DND-41 (cell line): ENCODE measurements around the gene NECTIN1.

Experiments
- ATAC-seq: fragments of 200-7000 bp; cut with Tn5 transposase; 3 replicates; pipeline ENCODE4 v1.9.1; 2021; ENCODE audit warnings: low read depth; ENCODE audit not compliant: insufficient read depth
- DNase-seq: peaks from one replicate; pipeline ENCODE4 v3.0.0-alpha.2; 2020
- H2AFZ ChIP-seq: 2 replicates; pipeline ENCODE4 v1.6.0; 2012; ENCODE audit warnings: low read depth, low read length
- H3K27ac ChIP-seq: 2 replicates; pipeline ENCODE4 v1.5.1; 2012; ENCODE audit warnings: low read length, inconsistent platforms
- H3K27me3 ChIP-seq: fragments of 200-600 bp; sonication (generic); 2 replicates; pipeline ENCODE4 v1.6.0; 2012; ENCODE audit warnings: low read length, mild to moderate bottlenecking, inconsistent platforms; ENCODE audit not compliant: insufficient read depth, poor library complexity
- H3K36me3 ChIP-seq: 2 replicates; pipeline ENCODE4 v1.5.1; 2012; ENCODE audit warnings: low read length, inconsistent platforms; ENCODE audit not compliant: insufficient read depth
- H3K4me1 ChIP-seq: 2 replicates; pipeline ENCODE4 v1.5.1; 2012; ENCODE audit warnings: mild to moderate bottlenecking, low read length; ENCODE audit not compliant: insufficient read depth
- H3K4me2 ChIP-seq: 2 replicates; pipeline ENCODE4 v1.6.0; 2012; ENCODE audit warnings: mild to moderate bottlenecking, moderate library complexity, low read length, inconsistent platforms; ENCODE audit not compliant: insufficient read depth
- H3K4me3 ChIP-seq, 2 experiments: fragments of 200-600 bp in 1 of 2; shearing (Covaris generic) in 1 of 2; 2 replicates each; pipeline ENCODE4 v1.5.1; 2012 to 2016; ENCODE audit warnings: inconsistent platforms in 2 of 2, low read length in 2 of 2, mild to moderate bottlenecking in 2 of 2, low read depth in 1 of 2, moderate library complexity in 1 of 2
- H3K79me2 ChIP-seq: 2 replicates; pipeline ENCODE4 v1.6.0; 2012; ENCODE audit warnings: low read length, inconsistent platforms; ENCODE audit not compliant: insufficient read depth
- H3K9ac ChIP-seq: 2 replicates; pipeline ENCODE4 v1.6.0; 2012; ENCODE audit warnings: low read depth, mild to moderate bottlenecking, inconsistent platforms, low read length, moderate library complexity
- H3K9me3 ChIP-seq: 2 replicates; pipeline ENCODE4 v1.5.1; 2012; ENCODE audit warnings: low read length, moderate library complexity, mild to moderate bottlenecking, inconsistent platforms; ENCODE audit not compliant: insufficient read depth, severe bottlenecking
- H4K20me1 ChIP-seq: 2 replicates; pipeline ENCODE4 v1.6.0; 2012; ENCODE audit warnings: low read length; ENCODE audit not compliant: insufficient read depth
- CTCF ChIP-seq: IDR thresholded peaks from 2 replicates; pipeline ENCODE4 v1.5.1; 2012; ENCODE audit warnings: borderline replicate concordance, low read length, moderate library complexity, mild to moderate bottlenecking; ENCODE audit not compliant: poor library complexity, severe bottlenecking; ENCODE audit errors: extremely low read depth
- EZH2 ChIP-seq: IDR thresholded peaks from 3 replicates; pipeline ENCODE4 v1.6.1; 2012; ENCODE audit warnings: borderline replicate concordance, low read depth, mild to moderate bottlenecking, moderate library complexity, low read length, inconsistent platforms; ENCODE audit not compliant: severe bottlenecking

NECTIN1 gene

GRCh38 chr11:119647254-119647653 lies 81.7 kb downstream of the NECTIN1 start:
- Histone ChIP-seq H3K27ac (no peak overlapping the region), H3K4me3 (no peak overlapping the region), H3K4me1 (no peaks in the 10 kb centered on the region), H3K79me2 (no peaks in the 10 kb centered on the region), H3K4me2 (no peak overlapping the region), H3K9me3 (no peaks in the 10 kb centered on the region), H3K36me3 (no peaks in the 10 kb centered on the region), H3K27me3 (peaks cover 12% of the 10 kb centered on the region), H3K9ac (no peak overlapping the region), H4K20me1 (peaks cover 6% of the 10 kb centered on the region), H2AFZ (no peak overlapping the region)
- ATAC-seq (no peak), DNase-seq (no peak)
- TF ChIP-seq CTCF, result no peak
- TF ChIP-seq EZH2, result no peak

GRCh38 chr11:119645018-119645417 lies 84.0 kb downstream of the NECTIN1 start:
- Histone ChIP-seq H4K20me1 (peaks cover 6% of the 10 kb centered on the region), H3K9ac (no peak overlapping the region), H3K9me3 (no peaks in the 10 kb centered on the region), H3K27me3 (peaks cover 10% of the 10 kb centered on the region), H3K79me2 (no peaks in the 10 kb centered on the region), H3K36me3 (no peaks in the 10 kb centered on the region), H3K4me1 (no peaks in the 10 kb centered on the region), H3K4me2 (no peak overlapping the region), H2AFZ (no peak overlapping the region), H3K4me3 (no peak overlapping the region), H3K27ac (no peak overlapping the region)
- DNase-seq, result no peak
- ATAC-seq, result no peak
- TF ChIP-seq CTCF (no peak), EZH2 (no peak)

- no peaks in the 10 kb centered on the region for H3K36me3 ChIP-seq
- no peak for DNase-seq
- peaks cover 6% of the 10 kb centered on the region for H4K20me1 ChIP-seq
- H3K79me2 ChIP-seq, result no peaks in the 10 kb centered on the region
- H3K9ac ChIP-seq, result no peak overlapping the region
- H3K27me3 ChIP-seq, result peaks cover 10% of the 10 kb centered on the region
- no peak overlapping the region for H3K4me3 ChIP-seq
- no peak overlapping the region for H2AFZ ChIP-seq
- TF ChIP-seq EZH2, result no peak
- no peak for TF ChIP-seq CTCF
- H3K27ac ChIP-seq, result no peak overlapping the region
- no peak for ATAC-seq
- no peaks in the 10 kb centered on the region for H3K4me1 ChIP-seq
- no peak overlapping the region for H3K4me2 ChIP-seq
- H3K9me3 ChIP-seq, result no peaks in the 10 kb centered on the region
Observed at GRCh38 chr11:119644502-119644901, 84.5 kb downstream of the NECTIN1 start.

GRCh38 chr11:119643876-119644225 lies 85.1 kb downstream of the NECTIN1 start:
- Histone ChIP-seq H3K36me3 (no peaks in the 10 kb centered on the region), H2AFZ (no peak overlapping the region)

More at GRCh38 chr11:119643876-119644225, 85.1 kb downstream of the NECTIN1 start:
- Histone ChIP-seq H3K79me2 (no peaks in the 10 kb centered on the region), H4K20me1 (peaks cover 6% of the 10 kb centered on the region), H3K4me3 (no peak overlapping the region), H3K4me2 (no peak overlapping the region), H3K9me3 (no peaks in the 10 kb centered on the region), H3K9ac (no peak overlapping the region), H3K4me1 (no peaks in the 10 kb centered on the region), H3K27me3 (peaks cover 10% of the 10 kb centered on the region), H3K27ac (no peak overlapping the region)
- TF ChIP-seq EZH2, result no peak
- TF ChIP-seq CTCF, result no peak
- ATAC-seq (no peak), DNase-seq (no peak)
